ENCODE data around the gene KCNH1.
A peak's percentile ranks its signal among the peaks of the same experiment; 100 is the strongest.

Gene KCNH1

DNA sequence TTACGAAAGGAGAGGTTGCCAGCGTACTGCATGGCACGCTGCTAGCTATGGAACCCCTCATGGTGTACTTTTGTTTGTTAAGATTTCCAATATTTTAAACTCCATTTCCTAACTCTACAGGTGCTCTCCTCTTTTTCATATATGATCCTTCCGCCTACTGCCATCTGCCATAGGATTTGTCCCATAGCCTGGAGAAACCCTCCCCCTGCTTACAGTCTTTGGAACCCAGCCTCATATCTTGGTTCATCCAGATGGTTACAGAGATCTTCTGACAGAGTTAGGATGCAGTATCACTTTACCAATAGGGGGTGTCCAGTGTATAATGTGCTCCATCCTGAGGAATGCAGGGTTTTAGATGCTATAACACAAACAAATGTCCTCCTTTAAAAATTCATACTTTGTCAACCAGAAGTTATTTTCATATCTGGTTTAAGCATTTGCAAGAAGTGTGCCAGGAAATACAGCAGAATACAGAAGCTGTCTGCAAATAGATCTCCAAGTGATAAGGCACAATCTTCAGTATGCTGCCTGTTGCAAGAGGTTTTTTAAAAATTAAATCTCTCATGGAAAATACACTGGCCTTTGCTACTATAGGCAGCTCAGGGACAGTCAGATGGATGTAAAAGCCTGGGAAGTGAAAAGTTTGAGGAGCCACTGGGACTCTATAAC is 377.8 kb downstream of the KCNH1 start:
- no peak overlapping the region for H3K4me3 Mint-ChIP-seq
- DNase-seq (no peak), ATAC-seq (replicated peaks) (no peak)
- no peaks in the 10 kb centered on the region for H3K4me1 Mint-ChIP-seq
- no peak overlapping the region for H3K27ac Mint-ChIP-seq
- no peaks in the 10 kb centered on the region for H3K36me3 Mint-ChIP-seq
- peaks cover 0 to 2% of the 10 kb centered on the region in 2 donors for H3K9me3 Mint-ChIP-seq
- H3K27me3 Mint-ChIP-seq: no peaks in the 10 kb centered on the region

DNA sequence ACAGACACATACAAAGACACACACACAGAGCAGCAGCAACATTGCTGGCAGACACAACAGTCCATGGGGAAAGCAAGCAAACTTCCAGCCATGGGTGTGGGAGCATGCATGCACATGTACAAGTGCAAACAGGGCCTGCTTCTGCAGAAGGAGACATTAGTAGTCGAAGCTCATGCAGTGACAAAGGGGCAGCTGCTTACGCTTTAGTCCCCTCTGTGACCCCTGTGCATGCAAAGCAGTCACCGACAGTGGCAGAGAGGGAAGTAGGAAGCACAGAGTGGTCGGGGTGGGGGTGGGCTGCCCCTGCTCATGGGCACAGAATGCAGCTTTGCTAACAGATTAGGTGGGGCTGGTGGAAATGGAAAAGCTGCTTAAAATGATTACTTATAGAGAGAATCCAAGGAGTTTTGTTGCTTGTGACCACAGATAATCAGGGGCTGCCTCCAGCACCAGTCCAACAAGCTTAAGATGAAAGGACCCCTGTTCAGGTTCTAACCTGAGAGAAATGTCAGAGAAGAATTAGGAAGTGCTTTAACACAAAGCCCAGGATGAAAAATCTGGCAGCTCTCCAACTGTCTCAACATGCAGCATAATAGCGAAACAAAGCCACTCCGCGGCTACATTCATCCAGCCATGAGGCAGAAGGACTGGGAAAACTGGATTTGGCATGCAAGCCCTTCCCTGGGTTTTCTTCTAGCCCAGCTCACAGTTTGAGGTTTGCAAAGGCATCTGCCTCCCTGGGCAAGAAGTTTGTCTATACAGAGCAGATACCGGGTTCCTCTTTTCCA is 378.9 kb downstream of the KCNH1 start:
- Mint-ChIP-seq H3K4me1 (no peaks in the 10 kb centered on the region), H3K27ac (no peak overlapping the region), H3K4me3 (no peak overlapping the region), H3K36me3 (no peaks in the 10 kb centered on the region), H3K9me3 (peaks cover 0 to 2% of the 10 kb centered on the region in 2 donors), H3K27me3 (no peaks in the 10 kb centered on the region)
- ATAC-seq (replicated peaks) (no peak), DNase-seq (no peak)

DNA sequence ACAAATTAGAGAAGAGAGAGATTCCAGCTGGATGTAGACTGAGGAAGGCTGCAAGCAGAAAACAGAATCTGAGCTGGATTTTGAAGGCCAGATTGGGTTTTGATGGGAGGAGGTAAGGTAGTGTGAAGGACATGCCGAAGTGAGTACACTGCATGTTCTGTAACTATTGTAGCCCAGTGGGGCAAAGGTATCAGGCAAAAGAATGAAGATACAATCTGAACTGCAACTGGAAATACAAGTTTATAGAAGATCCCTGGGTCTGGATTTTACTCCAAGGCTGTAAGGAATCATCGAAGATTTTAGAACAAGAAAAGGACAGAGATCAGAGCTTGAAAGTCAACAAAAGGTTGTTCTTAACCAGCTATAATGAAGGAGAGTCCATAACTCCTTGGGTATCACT is 382.0 kb downstream of the KCNH1 start:
- Mint-ChIP-seq H3K9me3 (no peaks in the 10 kb centered on the region), H3K36me3 (no peaks in the 10 kb centered on the region), H3K27ac (no peak overlapping the region), H3K4me3 (no peak overlapping the region), H3K4me1 (no peaks in the 10 kb centered on the region), H3K27me3 (peaks cover 4 to 7% of the 10 kb centered on the region in 2 donors)
- no peak for DNase-seq
- no peak for ATAC-seq (replicated peaks)

DNA sequence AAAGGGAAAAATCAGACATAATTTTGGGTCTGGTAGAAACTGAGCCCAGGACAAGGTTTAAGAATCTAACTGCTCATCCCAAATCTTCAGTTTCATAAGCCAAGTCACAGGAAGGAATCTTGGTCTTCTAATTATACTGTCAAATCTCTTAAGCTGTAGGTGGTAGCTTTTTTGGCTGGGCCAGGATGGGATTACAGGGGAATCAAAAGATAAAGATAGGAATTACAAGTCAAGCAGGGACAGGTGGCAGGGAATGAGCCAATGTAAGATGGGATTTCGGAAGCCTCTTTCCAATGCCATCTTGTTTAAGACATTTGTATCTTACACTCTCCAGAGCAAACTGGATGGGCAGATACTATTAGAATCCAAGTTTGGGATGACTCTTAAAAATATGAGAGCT is 383.5 kb downstream of the KCNH1 start:
- no peak overlapping the region for H3K4me3 Mint-ChIP-seq
- no peaks in the 10 kb centered on the region for H3K36me3 Mint-ChIP-seq
- no peaks in the 10 kb centered on the region for H3K4me1 Mint-ChIP-seq
- ATAC-seq (replicated peaks) (no peak), DNase-seq (no peak)
- no peaks in the 10 kb centered on the region for H3K9me3 Mint-ChIP-seq
- H3K27ac Mint-ChIP-seq: no peak overlapping the region
- H3K27me3 Mint-ChIP-seq: peaks cover 4 to 7% of the 10 kb centered on the region in 2 donors

DNA sequence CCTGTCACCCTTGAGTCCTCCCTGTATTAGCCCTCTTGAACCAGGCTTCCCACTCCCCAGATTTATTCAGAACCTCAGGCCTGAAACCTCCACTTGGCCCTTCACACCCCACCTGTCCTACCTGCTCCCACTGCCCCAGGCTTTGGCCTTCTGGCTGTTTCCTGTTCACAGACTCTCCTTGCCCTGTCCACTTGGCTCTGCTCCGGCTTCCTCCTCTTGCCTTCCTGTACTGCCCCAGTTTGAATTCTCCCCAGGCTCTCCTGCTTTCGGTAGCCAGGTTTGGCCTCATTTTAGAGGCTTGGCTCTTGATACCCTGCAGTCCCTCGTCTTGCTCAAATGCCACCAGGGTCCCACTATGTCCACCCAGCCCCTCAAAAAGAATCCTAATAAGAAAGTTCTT is 385.2 kb downstream of the KCNH1 start:
- H3K36me3 Mint-ChIP-seq: no peaks in the 10 kb centered on the region
- no peak overlapping the region for H3K4me3 Mint-ChIP-seq
- H3K27me3 Mint-ChIP-seq: peaks cover 4 to 7% of the 10 kb centered on the region in 2 donors
- no peaks in the 10 kb centered on the region for H3K9me3 Mint-ChIP-seq
- no peaks in the 10 kb centered on the region for H3K4me1 Mint-ChIP-seq
- no peak for DNase-seq
- ATAC-seq (replicated peaks): no peak
- no peak overlapping the region for H3K27ac Mint-ChIP-seq

DNA sequence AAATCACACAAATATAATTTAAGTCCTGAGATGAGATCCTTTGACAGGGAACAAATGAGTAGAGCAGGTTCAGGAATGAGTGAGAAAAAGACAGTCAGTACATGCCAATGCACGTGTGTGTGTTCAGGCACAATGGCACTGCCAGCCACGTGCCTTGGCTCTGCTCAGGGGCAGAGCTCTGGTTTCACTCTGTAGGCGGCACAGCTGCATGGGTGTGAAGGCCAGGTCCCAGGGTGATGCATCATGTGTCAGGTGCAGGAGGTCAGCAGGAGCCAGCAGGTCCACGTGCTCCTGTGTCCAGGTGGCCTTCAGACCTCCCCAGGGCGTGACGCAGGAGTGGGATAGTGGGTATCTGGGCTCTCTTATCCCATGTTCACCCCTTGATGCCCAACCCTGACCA is 386.1 kb downstream of the KCNH1 start:
- Mint-ChIP-seq H3K4me1 (no peaks in the 10 kb centered on the region), H3K4me3 (no peak overlapping the region), H3K9me3 (no peaks in the 10 kb centered on the region), H3K36me3 (no peaks in the 10 kb centered on the region), H3K27me3 (peaks cover 4 to 7% of the 10 kb centered on the region in 2 donors), H3K27ac (no peak overlapping the region)
- DNase-seq: no peak
- peak in 1 of 2 donors; percentile 4 for ATAC-seq (replicated peaks)

DNA sequence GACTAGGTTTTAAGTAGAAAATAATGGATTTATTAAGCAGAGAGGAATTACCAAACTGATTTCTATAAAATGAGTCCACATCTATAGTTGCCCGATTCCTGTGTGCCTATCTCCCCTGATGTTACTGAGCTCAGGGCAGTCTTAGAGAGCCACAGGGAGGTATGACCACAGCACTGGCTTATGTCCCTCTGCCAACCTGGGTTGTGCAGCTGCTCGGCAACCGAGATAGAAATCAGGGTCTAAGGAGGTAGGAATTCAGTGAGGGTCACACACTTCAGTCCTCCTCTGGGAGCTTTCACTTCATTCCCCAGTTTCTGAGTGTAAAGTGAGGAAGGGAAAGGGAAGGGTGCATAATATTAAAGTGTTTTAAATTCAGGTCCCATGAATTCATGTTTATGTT is 386.8 kb downstream of the KCNH1 start:
- no peaks in the 10 kb centered on the region for H3K9me3 Mint-ChIP-seq
- no peaks in the 10 kb centered on the region for H3K36me3 Mint-ChIP-seq
- no peak overlapping the region for H3K27ac Mint-ChIP-seq
- no peak overlapping the region for H3K4me3 Mint-ChIP-seq
- H3K27me3 Mint-ChIP-seq: peaks cover 4 to 7% of the 10 kb centered on the region in 2 donors
- ATAC-seq (replicated peaks): no peak
- no peak for DNase-seq
- no peaks in the 10 kb centered on the region for H3K4me1 Mint-ChIP-seq

DNA sequence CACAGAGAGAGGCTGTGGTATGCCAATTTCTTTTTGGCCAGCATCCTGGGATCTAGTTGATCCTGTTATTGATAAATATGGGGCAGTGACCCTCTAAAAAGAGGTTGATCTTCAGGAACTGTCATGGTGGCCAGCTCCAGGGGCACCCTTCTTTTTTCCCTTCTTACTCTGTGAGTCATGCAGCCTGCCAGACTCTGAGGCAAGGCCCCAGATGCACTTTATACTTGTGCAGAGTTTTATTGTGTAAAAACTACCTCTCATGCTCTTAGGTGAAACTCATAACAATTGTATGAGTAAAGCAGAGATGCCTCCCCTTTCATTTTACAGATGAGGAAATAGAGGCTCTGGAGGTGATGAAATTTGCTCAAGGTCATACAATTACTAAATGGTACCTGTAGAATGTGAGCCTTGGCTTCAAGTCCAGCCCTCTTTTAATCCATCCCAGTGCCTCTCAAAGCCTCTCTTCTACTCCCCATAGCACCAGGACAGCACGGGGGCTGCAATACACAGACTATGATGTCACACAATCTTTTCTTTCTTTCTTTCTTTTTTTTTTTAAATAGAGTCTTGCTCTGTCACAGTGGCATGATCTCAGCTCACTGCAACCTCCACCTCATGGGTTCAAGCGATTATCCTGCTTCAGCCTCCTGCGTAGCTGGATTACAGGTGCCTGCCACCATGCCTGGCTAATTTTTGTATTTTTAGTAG is 387.8 kb downstream of the KCNH1 start:
- no peaks in the 10 kb centered on the region for H3K36me3 Mint-ChIP-seq
- H3K27ac Mint-ChIP-seq: no peak overlapping the region
- no peaks in the 10 kb centered on the region for H3K9me3 Mint-ChIP-seq
- ATAC-seq (replicated peaks) (no peak), DNase-seq (no peak)
- no peaks in the 10 kb centered on the region for H3K4me1 Mint-ChIP-seq
- H3K27me3 Mint-ChIP-seq: peaks cover 4 to 7% of the 10 kb centered on the region in 2 donors
- H3K4me3 Mint-ChIP-seq: no peak overlapping the region

DNA sequence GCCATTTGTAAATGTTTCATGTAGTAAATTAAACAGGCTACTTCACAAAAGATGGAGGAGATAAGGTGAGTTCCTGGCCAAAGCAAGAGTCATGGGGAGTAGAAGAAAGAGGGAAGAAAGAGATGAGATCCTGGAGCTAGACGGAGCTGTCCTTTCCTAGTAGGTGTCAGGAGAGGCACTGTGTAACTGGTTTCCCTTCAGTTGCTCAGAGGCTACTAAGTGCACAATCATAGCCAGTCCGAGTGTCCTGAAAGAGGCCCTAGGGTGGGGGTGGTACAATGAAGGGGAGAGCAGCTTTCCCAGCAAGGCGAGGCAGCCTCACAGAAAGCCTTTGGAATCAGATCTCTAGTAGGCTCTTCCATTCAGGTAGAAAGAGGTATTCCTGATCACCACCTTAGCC is 390.9 kb downstream of the KCNH1 start:
- Mint-ChIP-seq H3K36me3 (no peaks in the 10 kb centered on the region), H3K27ac (no peak overlapping the region), H3K9me3 (no peaks in the 10 kb centered on the region), H3K27me3 (peaks cover 0 to 9% of the 10 kb centered on the region in 2 donors), H3K4me1 (no peaks in the 10 kb centered on the region), H3K4me3 (no peak overlapping the region)
- ATAC-seq (replicated peaks): no peak
- DNase-seq: no peak

DNA sequence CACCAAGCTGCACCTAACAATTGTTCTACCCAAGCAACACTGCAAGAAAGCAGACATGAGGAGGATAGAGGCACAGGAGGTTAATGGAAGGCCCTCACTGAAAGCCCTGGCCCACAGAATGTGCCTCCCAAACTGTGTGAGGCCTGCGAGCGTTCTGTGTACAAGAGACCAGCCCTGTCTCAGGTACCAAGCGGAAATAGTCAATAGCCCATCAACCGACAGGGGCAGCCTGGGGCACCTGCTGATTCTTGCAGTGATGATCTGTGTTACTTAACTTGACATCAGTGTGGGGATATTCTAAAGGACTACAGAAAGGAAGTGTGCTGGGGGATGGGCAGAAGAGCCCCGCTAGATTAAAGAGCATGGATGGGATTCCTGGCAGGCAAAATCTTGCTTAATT is 392.4 kb downstream of the KCNH1 start:
- no peak overlapping the region for H3K4me3 Mint-ChIP-seq
- ATAC-seq (replicated peaks): no peak
- DNase-seq: no peak
- no peaks in the 10 kb centered on the region for H3K9me3 Mint-ChIP-seq
- H3K36me3 Mint-ChIP-seq: no peaks in the 10 kb centered on the region
- no peaks in the 10 kb centered on the region for H3K4me1 Mint-ChIP-seq
- no peak overlapping the region for H3K27ac Mint-ChIP-seq
- H3K27me3 Mint-ChIP-seq: peaks cover 5 to 13% of the 10 kb centered on the region in 2 donors

DNA sequence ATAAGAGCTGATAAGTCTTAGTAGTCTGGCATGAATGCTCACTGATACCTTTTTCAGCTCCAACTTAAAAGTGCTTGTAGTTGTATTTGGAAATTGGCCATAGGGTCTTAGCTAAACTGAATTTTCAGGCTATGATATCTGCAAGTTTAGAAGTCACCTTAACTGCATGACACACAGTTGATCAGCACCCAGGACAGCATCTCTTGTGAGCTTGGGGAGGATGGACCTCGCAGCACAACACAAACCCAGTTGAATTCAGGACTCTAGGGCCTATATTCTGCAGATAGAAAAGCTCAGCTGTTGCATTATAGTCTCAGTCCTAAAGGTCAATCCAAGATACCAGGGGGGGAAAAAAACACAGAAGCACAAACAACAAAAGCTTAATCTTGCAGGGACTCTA is 394.3 kb downstream of the KCNH1 start:
- peaks cover 9 to 13% of the 10 kb centered on the region in 2 donors for H3K27me3 Mint-ChIP-seq
- no peaks in the 10 kb centered on the region for H3K36me3 Mint-ChIP-seq
- H3K4me3 Mint-ChIP-seq: no peak overlapping the region
- DNase-seq: no peak
- H3K4me1 Mint-ChIP-seq: no peaks in the 10 kb centered on the region
- no peak overlapping the region for H3K27ac Mint-ChIP-seq
- H3K9me3 Mint-ChIP-seq: no peaks in the 10 kb centered on the region
- no peak for ATAC-seq (replicated peaks)

DNA sequence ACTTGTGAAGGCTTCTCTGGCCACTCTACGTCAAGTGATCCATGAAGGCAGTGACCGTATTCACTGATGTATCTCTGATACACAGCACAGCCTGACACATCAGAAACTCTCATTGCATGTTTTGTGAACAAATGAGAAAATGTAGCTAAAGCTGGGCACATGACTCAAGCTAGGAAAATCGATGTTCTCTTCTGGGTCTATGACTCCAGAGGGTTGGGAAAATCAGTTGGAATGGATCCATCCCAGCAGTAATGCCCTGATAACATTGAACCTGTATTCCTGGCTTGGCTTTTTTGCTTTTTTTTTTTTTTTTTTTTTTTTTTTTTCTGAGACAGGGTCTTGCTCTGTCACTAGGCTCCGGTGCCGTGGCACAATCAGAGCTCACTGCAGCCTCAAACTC is 395.7 kb downstream of the KCNH1 start:
- Mint-ChIP-seq H3K27ac (no peak overlapping the region), H3K4me1 (no peaks in the 10 kb centered on the region), H3K36me3 (no peaks in the 10 kb centered on the region), H3K4me3 (no peak overlapping the region), H3K9me3 (no peaks in the 10 kb centered on the region), H3K27me3 (peaks cover 9 to 13% of the 10 kb centered on the region in 2 donors)
- no peak for ATAC-seq (replicated peaks)
- DNase-seq: no peak

DNA sequence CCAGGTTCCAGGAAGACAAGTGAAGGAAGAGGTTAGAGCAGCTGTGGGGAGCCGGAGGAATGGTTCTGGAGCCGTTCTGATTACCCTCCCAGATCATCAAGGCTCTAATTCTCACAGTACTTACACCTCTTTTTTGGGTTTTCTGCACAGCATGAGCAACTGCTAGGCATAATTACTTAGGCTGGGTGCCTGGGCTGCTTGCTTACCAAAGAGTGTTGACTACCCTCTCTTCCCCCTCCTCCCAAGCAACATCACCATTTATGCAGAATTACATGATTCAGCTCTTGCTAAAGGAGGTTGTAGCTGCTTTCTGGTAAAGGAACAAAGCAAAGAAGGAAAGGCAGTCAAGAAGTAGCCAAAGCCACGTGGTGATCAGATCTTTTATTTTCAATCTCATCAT is 397.2 kb downstream of the KCNH1 start:
- ATAC-seq (replicated peaks): no peak

DNA sequence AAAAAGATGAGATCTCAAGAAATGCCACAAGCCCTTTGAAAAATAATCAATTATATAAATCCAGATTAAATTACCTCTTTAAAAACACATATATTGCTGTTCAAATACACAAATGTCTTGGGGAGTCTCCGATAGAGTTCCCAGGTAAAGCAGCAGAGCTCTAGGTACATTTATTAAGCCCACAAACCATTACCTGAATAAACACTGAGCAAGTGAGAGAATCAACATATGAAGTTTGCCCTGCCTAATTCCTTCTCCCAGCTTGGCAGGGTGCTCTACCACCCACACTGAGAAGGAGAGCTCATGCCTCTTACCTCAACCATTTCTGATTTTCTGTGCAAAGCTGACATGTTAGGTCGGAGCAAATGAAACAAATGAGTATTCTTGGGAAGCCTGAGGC is 402.4 kb downstream of the KCNH1 start:
- peaks cover 0 to 4% of the 10 kb centered on the region in 2 donors for H3K27me3 Mint-ChIP-seq
- no peak overlapping the region for H3K27ac Mint-ChIP-seq
- H3K9me3 Mint-ChIP-seq: peaks cover 0 to 2% of the 10 kb centered on the region in 2 donors
- no peaks in the 10 kb centered on the region for H3K36me3 Mint-ChIP-seq
- no peak overlapping the region for H3K4me3 Mint-ChIP-seq
- DNase-seq (no peak), ATAC-seq (replicated peaks) (no peak)
- no peaks in the 10 kb centered on the region for H3K4me1 Mint-ChIP-seq

More for the DNA sequence above, 397.2 kb downstream of the KCNH1 start:
- DNase-seq: no peak
- no peak overlapping the region for H3K4me3 Mint-ChIP-seq
- peaks cover 9 to 13% of the 10 kb centered on the region in 2 donors for H3K27me3 Mint-ChIP-seq
- H3K27ac Mint-ChIP-seq: no peak overlapping the region
- H3K9me3 Mint-ChIP-seq: no peaks in the 10 kb centered on the region
- no peaks in the 10 kb centered on the region for H3K36me3 Mint-ChIP-seq
- no peaks in the 10 kb centered on the region for H3K4me1 Mint-ChIP-seq

DNA sequence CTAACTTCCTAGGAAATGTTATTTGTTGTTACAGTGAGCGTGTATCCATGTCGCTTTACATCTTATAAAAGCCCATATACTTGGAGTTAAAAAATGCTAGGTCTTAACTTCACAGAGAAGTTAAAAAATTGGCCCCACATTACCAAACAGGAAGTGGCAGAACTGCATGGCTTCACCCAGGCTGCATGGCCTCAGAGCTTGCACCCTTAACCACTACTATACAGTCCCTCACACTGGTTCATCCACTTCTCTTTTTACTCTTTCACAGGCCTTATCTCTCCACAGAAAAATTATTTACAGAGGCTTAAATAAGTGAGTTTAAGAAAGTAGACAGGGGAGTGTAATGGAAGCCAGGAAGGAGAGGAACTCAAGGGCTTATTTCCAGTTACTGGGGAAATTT is 402.8 kb downstream of the KCNH1 start:
- H3K36me3 Mint-ChIP-seq: no peaks in the 10 kb centered on the region
- DNase-seq (no peak), ATAC-seq (replicated peaks) (no peak)
- H3K4me1 Mint-ChIP-seq: no peaks in the 10 kb centered on the region
- peaks cover 0 to 2% of the 10 kb centered on the region in 2 donors for H3K9me3 Mint-ChIP-seq
- H3K4me3 Mint-ChIP-seq: no peak overlapping the region
- H3K27me3 Mint-ChIP-seq: peaks cover 0 to 4% of the 10 kb centered on the region in 2 donors
- no peak overlapping the region for H3K27ac Mint-ChIP-seq
